Measurements from ENCODE around the gene RAE1. TPM values are rescaled to one million over a fixed set of nuclear protein-coding genes. Genes with fewer than 3 reads are reported as not detected.
"Not testable (repeated sequence)": the region's sequence is repeated elsewhere in the genome, so short reads cannot be mapped to it uniquely, and the experiment has no call there.

RAE1 gene
- total RNA-seq, 1 donor from 2014 or later = 13.8 TPM

- no peak for DNase-seq (ENCODE audit: low spot score)
- intact Hi-C loops (cut with DNase I) = no loop called here
Measured at GRCh38 chr20:57323034-57323433, 28.0 kb upstream of the RAE1 start.

- no peak for DNase-seq (ENCODE audit: low spot score)
- intact Hi-C loops (cut with DNase I) = no loop called here
Measured at GRCh38 chr20:57325632-57326356, 25.3 kb upstream of the RAE1 start.

- intact Hi-C loops (cut with DNase I) = no loop called here
- no peak for DNase-seq (ENCODE audit: low spot score)
Measured at GRCh38 chr20:57326667-57327455, 24.2 kb upstream of the RAE1 start.

DNA sequence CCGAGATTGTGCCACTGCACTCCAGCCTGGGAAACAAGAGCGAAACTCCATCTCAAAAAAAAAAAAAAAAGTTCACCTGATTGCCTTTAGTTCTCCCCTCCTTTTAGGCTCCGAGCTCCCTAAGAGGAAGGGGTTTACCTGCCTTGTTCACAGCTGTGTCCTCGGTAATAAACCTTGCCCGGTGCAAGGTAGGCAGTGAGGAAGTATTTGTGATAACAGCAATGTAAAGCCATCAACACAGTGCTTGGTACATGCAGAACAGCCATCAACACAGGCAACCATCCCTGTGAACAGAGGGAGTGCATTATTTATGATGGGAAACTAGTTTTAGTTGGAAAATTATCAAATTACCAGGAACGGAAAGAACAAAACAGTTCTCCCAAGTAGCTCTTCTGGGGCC, 23.2 kb upstream of the RAE1 start:
- intact Hi-C loops (cut with DNase I) = no loop called here
- no peak for DNase-seq (ENCODE audit: low spot score)

DNA sequence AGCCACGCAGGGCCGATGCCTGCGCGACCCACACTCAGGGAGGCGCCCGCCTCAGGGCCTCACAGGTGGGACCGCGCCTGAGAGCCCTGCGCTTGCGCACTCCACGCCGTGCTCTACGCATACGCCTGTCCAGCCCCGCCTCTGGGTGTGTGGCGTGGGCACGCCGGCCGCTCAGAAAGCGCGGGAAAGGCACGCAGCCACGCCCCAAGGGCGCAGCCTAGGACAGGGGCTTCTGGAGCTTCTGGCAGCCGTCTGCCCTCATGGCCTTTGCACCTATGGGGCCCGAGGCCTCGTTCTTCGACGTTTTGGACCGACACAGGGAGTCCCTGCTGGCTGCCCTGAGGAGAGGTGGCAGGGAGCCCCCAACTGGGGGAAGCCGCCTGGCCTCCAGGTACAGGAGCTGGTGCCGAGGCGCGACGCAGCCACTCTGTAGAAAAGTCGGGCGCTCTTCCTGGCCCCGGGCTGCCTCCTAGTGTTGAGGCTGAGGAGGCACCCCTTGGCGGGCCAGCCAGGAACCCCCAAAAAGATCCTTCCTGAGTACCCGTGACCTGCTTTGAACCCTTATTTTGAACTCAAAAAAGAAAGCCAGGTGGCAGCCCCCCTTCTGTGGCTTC, 21.3 kb upstream of the RAE1 start, which contains the start of gene SPO11:
SPO11 (plus strand) TSS at position 196 of the 614 bp plus-strand sequence; CDS start at position 261, 65 bp downstream.
- intact Hi-C loops (cut with DNase I) = no loop called here
- no peak for DNase-seq (ENCODE audit: low spot score)

GRCh38 chr20:57330998-57331397, 20.1 kb upstream of the RAE1 start:
- intact Hi-C loops (cut with DNase I) = no loop called here
- DNase-seq (ENCODE audit: low spot score) = no peak

GRCh38 chr20:57332105-57333089, 18.7 kb upstream of the RAE1 start:
- intact Hi-C loops (cut with DNase I) = no loop called here
- no peak for DNase-seq (ENCODE audit: low spot score)

- no peak for DNase-seq (ENCODE audit: low spot score)
- intact Hi-C loops (cut with DNase I) = no loop called here
Measured at GRCh38 chr20:57335392-57335791, 15.7 kb upstream of the RAE1 start.

DNA sequence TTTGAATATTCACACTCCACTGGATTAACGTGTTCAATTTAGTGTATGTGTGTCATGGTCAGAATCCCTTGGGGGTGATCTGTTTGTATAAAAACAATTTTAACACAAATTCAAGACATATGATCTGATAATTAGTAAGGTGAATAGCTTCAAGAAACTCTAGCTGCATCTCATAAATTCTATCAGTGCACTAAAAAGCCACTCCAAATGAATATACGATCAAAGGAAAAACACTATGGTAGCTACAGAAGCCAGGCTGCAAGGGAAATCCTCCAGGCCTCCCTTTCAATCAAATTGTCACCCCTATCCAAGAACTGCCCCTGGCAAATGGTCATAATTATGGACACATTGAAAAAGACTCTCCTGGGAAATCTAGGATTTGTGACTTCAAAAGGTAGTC, 9.4 kb upstream of the RAE1 start:
- intact Hi-C loops (cut with DNase I) = no loop called here
- DNase-seq (ENCODE audit: low spot score) = no peak

DNA sequence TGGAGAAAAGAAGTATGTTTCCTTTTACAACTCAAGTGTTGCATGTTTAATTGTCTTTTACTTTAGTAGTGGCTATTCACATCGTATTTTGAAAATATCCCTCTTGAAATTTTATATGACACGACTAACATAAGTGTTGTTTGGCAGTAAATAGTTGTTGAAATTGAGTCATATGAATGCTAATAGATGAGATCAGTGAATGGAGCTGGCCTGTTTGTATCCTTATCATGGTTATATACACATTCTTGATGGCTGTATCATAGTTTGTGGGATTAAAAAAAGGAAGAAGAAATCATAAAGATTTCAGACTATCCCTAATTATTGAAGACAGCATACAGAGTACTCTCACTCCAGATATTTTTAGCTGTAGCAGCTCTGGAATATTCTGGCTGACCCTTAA, 8.2 kb upstream of the RAE1 start:
- DNase-seq (ENCODE audit: low spot score) = no peak
- intact Hi-C loops (cut with DNase I) = no loop called here

DNA sequence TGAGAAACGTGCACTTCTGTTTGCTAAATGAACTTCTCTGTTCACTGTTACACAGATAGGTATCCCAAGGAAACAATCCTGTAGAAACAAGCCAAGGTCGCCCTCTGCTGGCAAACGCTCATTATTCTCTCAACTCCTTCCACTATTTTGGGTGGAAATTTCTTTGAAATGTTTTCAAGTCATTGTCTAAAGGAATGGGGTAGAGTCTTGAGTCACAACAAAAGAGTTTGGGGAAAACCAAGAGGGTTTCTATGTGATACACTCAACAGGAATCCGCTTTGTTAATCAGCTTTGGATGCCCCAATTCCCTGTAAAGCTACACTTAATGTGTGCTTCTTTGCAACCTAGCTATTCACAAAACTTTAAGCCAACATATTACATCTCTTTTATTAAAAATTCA, 4.6 kb upstream of the RAE1 start:
- intact Hi-C loops (cut with DNase I) = loop anchor here (1.0 kb wide), 1 partner anchor 257 kb away; no protein-coding TSS in a partner anchor
- DNase-seq (ENCODE audit: low spot score) = no peak

DNA sequence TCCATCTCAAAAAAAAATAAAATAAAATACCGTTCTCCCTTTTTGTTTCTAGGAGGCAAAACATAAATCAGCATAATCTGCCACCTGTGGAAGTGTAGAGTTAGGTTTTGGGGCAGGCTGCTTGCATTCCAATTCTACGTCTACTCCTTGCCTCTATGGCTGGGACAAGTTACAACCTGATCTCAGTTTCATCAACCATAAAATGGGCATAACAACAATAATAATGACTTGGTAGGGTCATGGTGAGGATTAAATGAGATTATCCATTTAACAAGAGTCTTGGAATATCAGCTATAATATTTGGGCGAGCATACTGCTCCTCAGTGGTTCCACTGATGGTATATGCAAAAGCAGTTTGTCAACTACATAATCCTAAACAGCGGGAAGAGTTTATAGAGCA, 3.7 kb upstream of the RAE1 start:
- intact Hi-C loops (cut with DNase I) = no loop called here
- DNase-seq (ENCODE audit: low spot score) = no peak

GRCh38 chr20:57348200-57348921, 2.7 kb upstream of the RAE1 start:
- DNase-seq (ENCODE audit: low spot score); intact Hi-C loops (cut with DNase I): not testable (repeated sequence)

DNA sequence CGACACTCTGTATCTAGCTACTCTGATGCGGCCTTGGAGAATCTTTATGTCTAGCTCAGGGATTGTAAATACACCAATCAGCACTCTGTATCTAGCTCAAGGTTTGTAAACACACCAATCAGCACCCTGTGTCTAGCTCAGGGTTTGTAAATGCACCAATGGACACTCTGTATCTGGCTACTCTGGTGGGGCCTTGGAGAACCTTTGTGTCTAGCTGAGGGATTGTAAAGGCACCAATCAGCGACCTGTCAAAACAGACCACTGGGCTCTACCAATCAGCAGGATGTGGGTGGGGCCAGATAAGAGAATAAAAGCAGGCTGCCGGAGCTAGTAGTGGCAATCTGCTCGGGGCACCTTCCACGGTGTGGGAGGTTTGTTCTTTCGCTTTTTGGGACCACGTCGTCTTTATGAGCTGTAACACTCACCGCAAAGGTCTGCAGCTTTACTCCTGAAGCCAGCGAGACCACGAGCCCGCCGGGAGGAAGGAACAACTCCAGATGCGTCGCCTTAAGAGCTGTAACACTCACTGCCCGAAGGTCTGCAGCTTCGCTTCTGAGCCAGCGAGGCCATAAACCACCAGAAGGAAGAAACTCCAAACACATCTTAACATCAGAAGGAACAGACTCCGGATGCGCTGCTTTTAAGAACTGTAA, 2.0 kb upstream of the RAE1 start:
- DNase-seq (ENCODE audit: low spot score); intact Hi-C loops (cut with DNase I): not testable (repeated sequence)

DNA sequence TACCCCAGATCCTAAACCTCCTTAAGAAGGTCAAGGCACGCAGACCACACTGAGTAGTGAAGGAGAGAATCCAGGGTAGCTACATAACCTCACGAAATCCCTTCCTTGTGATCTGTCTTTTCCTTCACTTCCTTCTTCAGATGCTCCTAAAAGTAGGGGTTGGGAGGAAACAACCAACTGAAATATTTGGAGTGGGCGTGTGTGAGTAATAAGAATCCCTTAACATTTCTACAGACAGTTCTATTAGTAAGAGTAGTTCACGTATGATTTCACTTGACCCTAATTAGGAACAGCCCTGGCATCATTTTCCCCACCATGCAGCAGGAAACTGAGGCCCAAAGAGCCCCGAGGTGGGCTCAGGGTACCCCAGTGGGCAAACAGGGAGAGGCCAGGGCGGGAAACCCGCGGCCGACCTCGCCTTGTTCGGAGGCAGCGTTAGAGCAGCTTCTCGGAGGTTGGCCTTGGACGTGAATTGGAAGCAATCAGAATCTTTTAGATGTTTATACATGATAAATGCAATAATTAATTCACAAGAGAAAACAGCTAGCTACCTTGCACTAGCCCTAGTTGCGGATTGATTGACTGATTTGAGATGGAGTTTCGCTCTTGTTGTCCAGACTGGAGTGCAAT, 859 bp upstream of the RAE1 start:
- no peak for DNase-seq (ENCODE audit: low spot score)
- intact Hi-C loops (cut with DNase I) = no loop called here

- DNase-seq (ENCODE audit: low spot score); intact Hi-C loops (cut with DNase I): not testable (repeated sequence)
Measured at GRCh38 chr20:57350726-57351041, 371 bp upstream of the RAE1 start.

DNA sequence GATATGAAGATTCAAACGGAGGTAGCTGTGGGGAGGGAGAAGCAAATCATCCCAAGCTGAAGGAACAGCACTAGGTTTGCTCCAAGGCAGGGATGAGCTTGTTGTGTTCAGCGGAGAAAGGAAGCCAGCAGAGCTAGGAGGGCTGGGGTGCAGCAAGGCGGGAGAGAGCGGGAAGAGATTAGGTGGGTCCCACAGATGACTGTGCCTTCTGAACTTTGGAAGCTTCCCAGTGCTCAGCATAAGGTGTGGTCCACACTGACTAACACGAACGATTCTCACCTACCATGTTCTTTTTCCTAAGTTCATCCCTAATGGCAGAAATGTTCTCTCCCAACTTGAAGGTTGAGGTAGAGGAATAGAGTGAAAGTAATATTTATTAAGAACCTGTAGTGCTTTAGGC, 1.2 kb downstream of the RAE1 start:
- DNase-seq (ENCODE audit: low spot score) = no peak
- intact Hi-C loops (cut with DNase I) = no loop called here

DNA sequence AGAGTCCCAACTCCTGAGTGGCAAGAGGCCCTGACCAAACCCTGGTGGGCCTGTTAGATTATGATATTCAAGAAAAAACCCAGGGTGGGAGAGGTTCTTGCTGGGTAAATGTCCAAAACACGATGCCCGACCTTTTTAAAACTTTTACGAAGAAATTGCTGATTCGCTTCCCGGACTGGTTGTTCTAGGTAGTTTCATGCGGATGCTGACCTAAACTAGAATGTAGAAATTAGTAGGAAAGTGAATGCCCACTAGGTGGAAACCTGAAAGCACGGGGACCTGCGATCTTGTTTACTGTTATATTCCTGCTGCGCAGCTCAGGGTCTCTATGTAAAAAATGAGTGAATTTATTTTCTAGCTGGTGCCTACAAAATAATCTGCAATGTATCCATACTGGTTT, 2.3 kb downstream of the RAE1 start:
- intact Hi-C loops (cut with DNase I) = no loop called here
- no peak for DNase-seq (ENCODE audit: low spot score)

Measured in cardiac septum (tissue), 1 donor.